OCI-LY7 (cell line): ENCODE results near the gene SNAP25. TPM values are rescaled to one million over a fixed set of nuclear protein-coding genes. Genes with fewer than 3 reads are reported as not detected.

Experiments used
- BruUV-seq: library from RNA; stranded (reverse); fragments of 400-500 nt; replicated peaks from 2 replicates; lab custom pipeline; 2021; lab: Mats Ljungman, UMichigan
- CTCF ChIA-PET: fragments of 300-600 bp; sonication (Branson Sonifier 250); formaldehyde crosslinking; loops from one replicate; lab custom pipeline; 2022; ENCODE audit warnings: antibody characterized with exemption; ENCODE audit not compliant: unreplicated experiment; lab: Charles Lee
- POLR2A ChIA-PET: fragments of 300-600 bp; sonication (Branson Sonifier 250); formaldehyde crosslinking; loops from one replicate; lab custom pipeline; 2022; ENCODE audit warnings: antibody characterized with exemption; lab: Charles Lee
- DNase-seq: peaks from one replicate; pipeline ENCODE4 v3.0.0-alpha.2; 2015; ENCODE audit warnings: low spot score
- H2AFZ ChIP-seq: fragments of 200-600 bp; sonication (generic), shearing (Covaris generic); 2 replicates; pipeline ENCODE4 v1.6.1; 2014; ENCODE audit warnings: mild to moderate bottlenecking, antibody characterized with exemption, low read length, moderate library complexity
- H3K27ac ChIP-seq: fragments of 200-600 bp; sonication (generic); 2 replicates; pipeline ENCODE4 v1.5.1; 2014; ENCODE audit warnings: mixed run types, low read depth, mild to moderate bottlenecking, moderate library complexity, low read length, inconsistent platforms; ENCODE audit not compliant: poor library complexity, severe bottlenecking
- H3K36me3 ChIP-seq: fragments of 200-600 bp; sonication (generic); 2 replicates; pipeline ENCODE4 v1.6.1; 2014; ENCODE audit warnings: mild to moderate bottlenecking, antibody characterized with exemption, low read length, moderate library complexity, mixed read lengths; ENCODE audit not compliant: insufficient read depth
- H3K4me1 ChIP-seq: fragments of 200-600 bp; sonication (generic); 2 replicates; pipeline ENCODE4 v1.5.1; 2014; ENCODE audit warnings: mild to moderate bottlenecking, low read length; ENCODE audit not compliant: insufficient read depth, poor library complexity, severe bottlenecking
- H3K4me2 ChIP-seq: fragments of 200-600 bp; sonication (generic); 2 replicates; pipeline ENCODE4 v1.6.1; 2014; ENCODE audit warnings: mild to moderate bottlenecking, low read length
- H3K4me3 ChIP-seq: fragments of 200-600 bp; sonication (generic); 2 replicates; pipeline ENCODE4 v1.5.1; 2014; ENCODE audit warnings: mild to moderate bottlenecking, low read depth, low read length; ENCODE audit not compliant: poor library complexity, severe bottlenecking
- H3K79me2 ChIP-seq: fragments of 200-600 bp; sonication (generic); 2 replicates; pipeline ENCODE4 v1.6.1; 2016; ENCODE audit warnings: low read depth, mild to moderate bottlenecking, low read length, moderate library complexity, mixed read lengths; ENCODE audit not compliant: insufficient read depth
- H3K9me2 ChIP-seq: fragments of 200-600 bp; sonication (generic); 2 replicates; pipeline ENCODE4 v1.6.1; 2016; ENCODE audit warnings: mild to moderate bottlenecking, low read length, mixed read lengths; ENCODE audit not compliant: insufficient read depth
- H3K9me3 ChIP-seq: fragments of 200-600 bp; sonication (generic); 2 replicates; pipeline ENCODE4 v1.6.1; 2014; ENCODE audit warnings: mild to moderate bottlenecking, mixed run types, low read length, mixed read lengths
- H4K20me1 ChIP-seq: fragments of 200-600 bp; sonication (generic); 2 replicates; pipeline ENCODE4 v1.6.1; 2014; ENCODE audit warnings: mild to moderate bottlenecking, antibody characterized with exemption, low read length, moderate library complexity, mixed read lengths; ENCODE audit not compliant: insufficient read depth
- CTCF ChIP-seq: fragments of 200-600 bp; sonication (generic); conservative IDR thresholded peaks from 2 replicates; pipeline ENCODE4 v1.5.1; 2014; ENCODE audit warnings: mild to moderate bottlenecking, antibody characterized with exemption, low read length, moderate library complexity, mixed read lengths
- EZH2phosphoT487 ChIP-seq: fragments of 200-600 bp; sonication (generic); IDR thresholded peaks from 2 replicates; pipeline ENCODE4 v1.6.1; 2018; ENCODE audit warnings: low read depth, borderline replicate concordance, mild to moderate bottlenecking, mixed run types, antibody characterized with exemption, low read length, moderate library complexity, mixed read lengths
- intact Hi-C: fragments of 100-400 bp; cut with micrococcal nuclease; formaldehyde crosslinking; loops from one replicate; pipeline ENCODE4 v1.10.0; 2022; ENCODE audit not compliant: unreplicated experiment
- total RNA-seq, 2 experiments: library from RNA; depleted of rRNA in 1 of 2; stranded (reverse); fragments of >200 nt in 1 of 2; shearing (Covaris generic) in 1 of 2; gene quantifications; 2 replicates each; pipeline ENCODE4 v1.2.3, GENCODE V29; 2014 to 2022

SNAP25 gene
- total RNA-seq, 2 experiments from 2014 or later, result not detected

GRCh38 chr20:10260316-10260715 is 41.7 kb downstream of the SNAP25 start:
- no TSS peak for BruUV-seq
- CTCF ChIA-PET, result no interaction called here
- intact Hi-C loops, result no loop called here

GRCh38 chr20:10261702-10262101 is 43.1 kb downstream of the SNAP25 start:
- no peak for TF ChIP-seq EZH2phosphoT487
- no peak for TF ChIP-seq CTCF
- intact Hi-C loops, result no loop called here
- no TSS peak for BruUV-seq
- H3K79me2 ChIP-seq, result no peaks in the 10 kb centered on the region
- H2AFZ ChIP-seq, result no peak overlapping the region
- no peak overlapping the region for H3K4me2 ChIP-seq
- H3K4me3 ChIP-seq, result no peak overlapping the region
- no peak overlapping the region for H3K27ac ChIP-seq
- ChIA-PET POLR2A (interaction anchor here (1.3 kb wide), 1 partner anchor 802 kb away, joined by 3 read pairs; no protein-coding TSS in a partner anchor), CTCF (interaction anchor here (1.1 kb wide), 1 partner anchor 21 kb away, joined by 3 read pairs; no protein-coding TSS in a partner anchor)
- no peak for DNase-seq
- no peaks in the 10 kb centered on the region for H3K9me2 ChIP-seq
- H4K20me1 ChIP-seq, result no peaks in the 10 kb centered on the region
- no peaks in the 10 kb centered on the region for H3K4me1 ChIP-seq
- H3K36me3 ChIP-seq, result no peaks in the 10 kb centered on the region
- H3K9me3 ChIP-seq, result no peaks in the 10 kb centered on the region

More at GRCh38 chr20:10260316-10260715, 41.7 kb downstream of the SNAP25 start:
- H2AFZ ChIP-seq, result no peak overlapping the region
- H3K4me3 ChIP-seq, result no peak overlapping the region
- H3K4me1 ChIP-seq, result no peaks in the 10 kb centered on the region
- TF ChIP-seq EZH2phosphoT487 (no peak), CTCF (no peak)
- POLR2A ChIA-PET, result no interaction called here
- no peaks in the 10 kb centered on the region for H3K9me3 ChIP-seq
- H3K27ac ChIP-seq, result no peak overlapping the region
- no peaks in the 10 kb centered on the region for H4K20me1 ChIP-seq
- no peaks in the 10 kb centered on the region for H3K79me2 ChIP-seq
- DNase-seq, result no peak
- no peaks in the 10 kb centered on the region for H3K9me2 ChIP-seq
- no peaks in the 10 kb centered on the region for H3K36me3 ChIP-seq
- H3K4me2 ChIP-seq, result no peak overlapping the region

- Histone ChIP-seq H2AFZ (no peak overlapping the region), H3K9me3 (no peaks in the 10 kb centered on the region), H3K27ac (no peak overlapping the region), H3K9me2 (no peaks in the 10 kb centered on the region), H3K4me1 (no peaks in the 10 kb centered on the region), H3K4me2 (no peak overlapping the region), H3K79me2 (no peaks in the 10 kb centered on the region), H3K4me3 (no peak overlapping the region), H4K20me1 (no peaks in the 10 kb centered on the region; the same call in 1 of the 2 replicates), H3K36me3 (no peaks in the 10 kb centered on the region)
- CTCF ChIA-PET, result no interaction called here
- TF ChIP-seq EZH2phosphoT487 (no peak), CTCF (no peak)
- intact Hi-C loops, result no loop called here
- DNase-seq, result no peak
- BruUV-seq, result no TSS peak
- POLR2A ChIA-PET, result no interaction called here
Measured at GRCh38 chr20:10263385-10264165, 44.9 kb downstream of the SNAP25 start.
